ENCODE measurements around the gene TMEM164. TPM values are rescaled to one million over a fixed set of nuclear protein-coding genes. Genes with fewer than 3 reads are reported as not detected.

TMEM164 gene
- total RNA-seq, 1 donor from 2014 or later = 17.6 TPM

DNA sequence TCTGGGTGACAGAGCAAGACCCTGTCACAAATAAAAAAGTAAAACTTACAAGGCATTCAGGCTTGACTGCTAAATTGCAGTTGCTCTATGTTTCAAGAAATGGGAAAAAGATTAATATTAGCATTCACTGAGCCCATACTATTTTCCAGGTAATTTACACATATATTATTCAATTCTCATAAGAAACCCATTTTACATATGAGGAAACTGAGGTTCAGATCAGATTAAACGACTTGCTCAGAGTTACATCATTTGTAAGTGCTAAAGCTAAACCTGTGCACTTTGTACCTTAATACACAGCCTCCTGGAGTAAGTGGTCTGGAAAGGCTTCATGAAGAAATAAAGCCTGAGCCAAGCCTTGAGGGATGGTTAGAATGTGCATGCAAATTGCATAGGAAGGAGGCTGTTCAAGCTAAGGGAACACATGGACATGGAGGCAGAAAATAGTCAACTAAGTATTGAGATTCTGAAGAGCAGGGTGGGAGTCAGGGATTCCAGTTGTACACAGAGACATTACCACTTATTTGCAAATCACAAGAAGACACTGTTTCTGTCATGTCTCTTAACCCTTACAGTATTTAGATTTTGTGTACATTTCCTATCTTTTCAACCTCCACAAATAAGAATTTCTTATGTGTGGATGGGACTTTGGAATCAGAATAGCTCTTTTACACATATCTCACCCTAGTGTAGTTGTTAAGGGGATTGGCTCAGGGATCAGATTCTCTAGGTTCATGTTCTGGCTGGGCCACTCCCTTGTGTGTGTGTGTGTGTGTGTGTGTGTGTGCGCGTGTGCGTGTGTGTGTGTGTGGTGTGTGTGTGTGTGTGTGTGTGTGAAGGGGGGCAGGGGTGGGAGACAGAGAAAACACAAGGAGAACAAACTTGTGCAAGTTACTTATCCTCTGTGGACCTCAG lies 113.4 kb downstream of the TMEM164 start:
- no peak overlapping the region for H3K27ac ChIP-seq (ENCODE audit: low read depth, low read length)
- no peak for DNase-seq (ENCODE audit: low read depth)
- no peak for TF ChIP-seq EZH2 (IDR thresholded peaks at IDR 0.05; ENCODE audit: insufficient read depth, low read length)
- TF ChIP-seq, protein P1, sequence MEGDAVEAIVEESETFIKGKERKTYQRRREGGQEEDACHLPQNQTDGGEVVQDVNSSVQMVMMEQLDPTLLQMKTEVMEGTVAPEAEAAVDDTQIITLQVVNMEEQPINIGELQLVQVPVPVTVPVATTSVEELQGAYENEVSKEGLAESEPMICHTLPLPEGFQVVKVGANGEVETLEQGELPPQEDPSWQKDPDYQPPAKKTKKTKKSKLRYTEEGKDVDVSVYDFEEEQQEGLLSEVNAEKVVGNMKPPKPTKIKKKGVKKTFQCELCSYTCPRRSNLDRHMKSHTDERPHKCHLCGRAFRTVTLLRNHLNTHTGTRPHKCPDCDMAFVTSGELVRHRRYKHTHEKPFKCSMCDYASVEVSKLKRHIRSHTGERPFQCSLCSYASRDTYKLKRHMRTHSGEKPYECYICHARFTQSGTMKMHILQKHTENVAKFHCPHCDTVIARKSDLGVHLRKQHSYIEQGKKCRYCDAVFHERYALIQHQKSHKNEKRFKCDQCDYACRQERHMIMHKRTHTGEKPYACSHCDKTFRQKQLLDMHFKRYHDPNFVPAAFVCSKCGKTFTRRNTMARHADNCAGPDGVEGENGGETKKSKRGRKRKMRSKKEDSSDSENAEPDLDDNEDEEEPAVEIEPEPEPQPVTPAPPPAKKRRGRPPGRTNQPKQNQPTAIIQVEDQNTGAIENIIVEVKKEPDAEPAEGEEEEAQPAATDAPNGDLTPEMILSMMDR (IDR thresholded peaks at IDR 0.05; ENCODE audit: insufficient read depth, low read depth, low read length) = no peak
- H3K4me1 ChIP-seq (ENCODE audit: insufficient read depth, low read length) = no peaks in the 10 kb centered on the region
- H3K4me2 ChIP-seq (ENCODE audit: low read length) = no peak overlapping the region
- Mint-ChIP-seq H3K9me3 (ENCODE audit: unreplicated experiment) (no peaks in the 10 kb centered on the region), H3K36me3 (ENCODE audit: low read depth, unreplicated experiment) (no peaks in the 10 kb centered on the region), H3K4me3 (ENCODE audit: unreplicated experiment) (no peak overlapping the region), H3K27me3 (ENCODE audit: low read depth, unreplicated experiment) (no peaks in the 10 kb centered on the region), H3K27ac (ENCODE audit: unreplicated experiment) (no peak overlapping the region), H3K4me1 (ENCODE audit: low read depth, unreplicated experiment) (no peaks in the 10 kb centered on the region)
- peak; percentile 52 for FAIRE-seq
- H3K27me3 ChIP-seq (ENCODE audit: insufficient read depth, low read length) = no peaks in the 10 kb centered on the region
- H3K79me2 ChIP-seq (ENCODE audit: insufficient read depth, low read length) = no peaks in the 10 kb centered on the region
- no peaks in the 10 kb centered on the region for H3K9me3 ChIP-seq (ENCODE audit: insufficient read depth, low read depth, low read length)
- no peak overlapping the region for H3K9ac ChIP-seq (ENCODE audit: low read length)
- H4K20me1 ChIP-seq (ENCODE audit: insufficient read depth, low read length) = no peaks in the 10 kb centered on the region
- H3K36me3 ChIP-seq (ENCODE audit: insufficient read depth, low read length) = no peaks in the 10 kb centered on the region
- no peak overlapping the region for H3K4me3 ChIP-seq (ENCODE audit: insufficient read depth, low read depth, low read length)
- no peak overlapping the region for H2AFZ ChIP-seq (ENCODE audit: low read depth, low read length)

DNA sequence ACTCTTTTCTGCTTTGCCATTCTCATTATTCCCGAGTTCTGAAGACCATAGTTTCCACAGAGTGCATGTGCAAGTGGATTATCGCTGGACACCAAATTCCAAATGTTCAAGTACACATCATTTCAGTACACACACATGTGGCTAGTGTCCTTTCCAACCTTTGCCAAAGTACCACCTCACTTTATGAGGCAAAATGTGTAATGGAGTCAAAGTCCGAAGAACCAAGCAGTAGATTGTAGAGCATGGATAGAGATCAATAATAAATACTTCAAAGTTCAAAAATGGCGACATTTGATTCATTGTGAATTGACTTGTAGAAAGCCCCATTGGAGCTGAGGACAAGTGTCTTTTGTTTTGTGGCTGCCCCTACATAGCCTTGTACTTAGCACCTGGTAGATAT lies 115.6 kb downstream of the TMEM164 start:
- Histone ChIP-seq H3K36me3 (ENCODE audit: insufficient read depth, low read length) (no peaks in the 10 kb centered on the region), H3K4me3 (ENCODE audit: insufficient read depth, low read depth, low read length) (no peak overlapping the region), H3K4me1 (ENCODE audit: insufficient read depth, low read length) (no peaks in the 10 kb centered on the region), H3K4me2 (ENCODE audit: low read length) (no peak overlapping the region), H3K9me3 (ENCODE audit: insufficient read depth, low read depth, low read length) (no peaks in the 10 kb centered on the region), H4K20me1 (ENCODE audit: insufficient read depth, low read length) (no peaks in the 10 kb centered on the region), H3K79me2 (ENCODE audit: insufficient read depth, low read length) (no peaks in the 10 kb centered on the region), H3K27me3 (ENCODE audit: insufficient read depth, low read length) (no peaks in the 10 kb centered on the region), H3K27ac (ENCODE audit: low read depth, low read length) (no peak overlapping the region), H2AFZ (ENCODE audit: low read depth, low read length) (no peak overlapping the region), H3K9ac (ENCODE audit: low read length) (no peak overlapping the region)
- TF ChIP-seq, protein P1 (IDR thresholded peaks at IDR 0.05; ENCODE audit: insufficient read depth, low read depth, low read length) = no peak
- no peak for TF ChIP-seq EZH2 (IDR thresholded peaks at IDR 0.05; ENCODE audit: insufficient read depth, low read length)
- no peaks in the 10 kb centered on the region for H3K36me3 Mint-ChIP-seq (ENCODE audit: low read depth, unreplicated experiment)
- DNase-seq (ENCODE audit: low read depth) (no peak), FAIRE-seq (peak; percentile 80)
- H3K4me3 Mint-ChIP-seq (ENCODE audit: unreplicated experiment) = no peak overlapping the region
- no peaks in the 10 kb centered on the region for H3K9me3 Mint-ChIP-seq (ENCODE audit: unreplicated experiment)
- H3K4me1 Mint-ChIP-seq (ENCODE audit: low read depth, unreplicated experiment) = no peaks in the 10 kb centered on the region
- H3K27ac Mint-ChIP-seq (ENCODE audit: unreplicated experiment) = no peak overlapping the region
- no peaks in the 10 kb centered on the region for H3K27me3 Mint-ChIP-seq (ENCODE audit: low read depth, unreplicated experiment)

DNA sequence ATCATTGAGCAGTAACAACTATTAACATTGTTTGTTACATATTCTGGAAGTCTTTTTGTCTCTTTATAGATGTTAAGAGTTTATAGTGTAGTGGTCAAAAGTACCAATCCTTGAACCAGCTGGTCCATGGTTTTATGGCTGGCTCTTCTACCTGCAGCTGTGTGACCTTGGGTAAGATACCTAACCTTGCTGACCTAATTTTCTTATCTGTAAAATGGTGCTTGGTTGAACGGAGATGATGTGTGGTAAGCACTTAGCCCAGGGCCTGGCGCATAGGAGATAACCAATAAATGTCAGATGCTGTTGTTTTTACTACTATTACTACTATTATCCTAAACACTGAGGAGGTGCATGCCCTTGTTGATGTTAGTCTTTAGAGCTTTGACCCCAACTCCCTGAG lies 116.6 kb downstream of the TMEM164 start:
- Mint-ChIP-seq H3K9me3 (ENCODE audit: unreplicated experiment) (no peaks in the 10 kb centered on the region), H3K27me3 (ENCODE audit: low read depth, unreplicated experiment) (no peaks in the 10 kb centered on the region)
- FAIRE-seq = peak; percentile 75

More for the DNA sequence above, 116.6 kb downstream of the TMEM164 start:
- Histone ChIP-seq H3K27ac (ENCODE audit: low read depth, low read length) (no peak overlapping the region), H3K27me3 (ENCODE audit: insufficient read depth, low read length) (no peaks in the 10 kb centered on the region), H3K4me3 (ENCODE audit: insufficient read depth, low read depth, low read length) (no peak overlapping the region), H3K9ac (ENCODE audit: low read length) (no peak overlapping the region), H3K4me1 (ENCODE audit: insufficient read depth, low read length) (no peaks in the 10 kb centered on the region), H3K79me2 (ENCODE audit: insufficient read depth, low read length) (no peaks in the 10 kb centered on the region), H4K20me1 (ENCODE audit: insufficient read depth, low read length) (no peaks in the 10 kb centered on the region), H3K4me2 (ENCODE audit: low read length) (no peak overlapping the region), H3K9me3 (ENCODE audit: insufficient read depth, low read depth, low read length) (no peaks in the 10 kb centered on the region), H3K36me3 (ENCODE audit: insufficient read depth, low read length) (no peaks in the 10 kb centered on the region), H2AFZ (ENCODE audit: low read depth, low read length) (no peak overlapping the region)
- DNase-seq (ENCODE audit: low read depth) = no peak
- Mint-ChIP-seq H3K27ac (ENCODE audit: unreplicated experiment) (no peak overlapping the region), H3K4me3 (ENCODE audit: unreplicated experiment) (no peak overlapping the region), H3K36me3 (ENCODE audit: low read depth, unreplicated experiment) (no peaks in the 10 kb centered on the region), H3K4me1 (ENCODE audit: low read depth, unreplicated experiment) (no peaks in the 10 kb centered on the region)
- TF ChIP-seq, protein P1 (IDR thresholded peaks at IDR 0.05; ENCODE audit: insufficient read depth, low read depth, low read length) = no peak
- no peak for TF ChIP-seq EZH2 (IDR thresholded peaks at IDR 0.05; ENCODE audit: insufficient read depth, low read length)
